HL-60 (cell line): ENCODE measurements around the gene IST1.

Source experiments
- DNase-seq, 2 experiments: peaks; one replicate each; pipeline ENCODE4 v3.0.0-alpha.2; 2010 to 2020; ENCODE audit warnings: low read depth in 1 of 2, low spot score in 1 of 2
- H3K27ac ChIP-seq: fragments of 250-450 bp; sonication (Bioruptor Pico); replicated peaks from 2 replicates; pipeline ENCODE4 v1.5.1; 2020; ENCODE audit warnings: mild to moderate bottlenecking, moderate library complexity
- H3K27me3 ChIP-seq: fragments of 250-450 bp; sonication (Bioruptor Pico); 2 replicates; pipeline ENCODE4 v1.5.1; 2021; ENCODE audit warnings: mild to moderate bottlenecking, moderate library complexity; ENCODE audit not compliant: insufficient read depth, poor library complexity, severe bottlenecking
- H3K4me3 ChIP-seq: replicated peaks from 2 replicates; pipeline ENCODE4 v1.5.1; 2011; ENCODE audit warnings: mild to moderate bottlenecking, control low read depth, low read length; ENCODE audit not compliant: insufficient read depth
- GABPA ChIP-seq: IDR thresholded peaks from 2 replicates; pipeline ENCODE4 v1.6.1; 2012; ENCODE audit warnings: low read depth
- POLR2AphosphoS5 ChIP-seq: IDR thresholded peaks from 2 replicates; pipeline ENCODE4 v1.6.1; 2012; ENCODE audit warnings: low read depth
- SPI1 ChIP-seq: IDR thresholded peaks from 2 replicates; pipeline ENCODE4 v1.6.1; 2012; ENCODE audit warnings: low read depth, mild to moderate bottlenecking, borderline replicate concordance
- TF ChIP-seq, protein P1 (sequence below): IDR thresholded peaks from 2 replicates; pipeline ENCODE4 v1.6.1; 2012; ENCODE audit warnings: low read depth; ENCODE audit not compliant: insufficient replicate concordance
- TF ChIP-seq, protein P2 (sequence below): IDR thresholded peaks from one replicate; pipeline ENCODE4 v1.5.1; 2011; ENCODE audit warnings: low read length, control low read depth, inconsistent platforms; ENCODE audit not compliant: insufficient read depth

IST1 gene

DNA sequence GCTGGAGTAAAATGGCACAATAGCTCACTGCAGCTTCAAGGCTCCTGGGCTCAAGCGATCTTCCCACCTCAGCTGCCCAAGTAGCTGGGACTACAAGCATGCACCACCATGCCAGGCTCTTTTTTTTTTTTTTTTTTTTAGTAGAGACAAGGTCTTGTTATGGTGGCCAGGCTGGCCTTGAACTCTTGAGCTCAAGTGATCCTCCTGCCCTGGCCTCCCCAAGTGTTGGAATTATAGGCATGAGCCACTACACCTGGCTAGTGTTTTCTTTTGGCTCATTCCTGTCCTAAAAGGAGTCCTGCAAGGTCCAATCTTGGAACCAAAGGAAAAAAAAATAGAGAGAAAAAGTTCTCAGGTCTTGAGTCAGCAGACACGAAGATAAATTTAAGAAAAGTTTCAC is 74.0 kb downstream of the IST1 start:
- TF ChIP-seq POLR2AphosphoS5 (no peak), SPI1 (no peak), GABPA (no peak)
- TF ChIP-seq, protein P1, sequence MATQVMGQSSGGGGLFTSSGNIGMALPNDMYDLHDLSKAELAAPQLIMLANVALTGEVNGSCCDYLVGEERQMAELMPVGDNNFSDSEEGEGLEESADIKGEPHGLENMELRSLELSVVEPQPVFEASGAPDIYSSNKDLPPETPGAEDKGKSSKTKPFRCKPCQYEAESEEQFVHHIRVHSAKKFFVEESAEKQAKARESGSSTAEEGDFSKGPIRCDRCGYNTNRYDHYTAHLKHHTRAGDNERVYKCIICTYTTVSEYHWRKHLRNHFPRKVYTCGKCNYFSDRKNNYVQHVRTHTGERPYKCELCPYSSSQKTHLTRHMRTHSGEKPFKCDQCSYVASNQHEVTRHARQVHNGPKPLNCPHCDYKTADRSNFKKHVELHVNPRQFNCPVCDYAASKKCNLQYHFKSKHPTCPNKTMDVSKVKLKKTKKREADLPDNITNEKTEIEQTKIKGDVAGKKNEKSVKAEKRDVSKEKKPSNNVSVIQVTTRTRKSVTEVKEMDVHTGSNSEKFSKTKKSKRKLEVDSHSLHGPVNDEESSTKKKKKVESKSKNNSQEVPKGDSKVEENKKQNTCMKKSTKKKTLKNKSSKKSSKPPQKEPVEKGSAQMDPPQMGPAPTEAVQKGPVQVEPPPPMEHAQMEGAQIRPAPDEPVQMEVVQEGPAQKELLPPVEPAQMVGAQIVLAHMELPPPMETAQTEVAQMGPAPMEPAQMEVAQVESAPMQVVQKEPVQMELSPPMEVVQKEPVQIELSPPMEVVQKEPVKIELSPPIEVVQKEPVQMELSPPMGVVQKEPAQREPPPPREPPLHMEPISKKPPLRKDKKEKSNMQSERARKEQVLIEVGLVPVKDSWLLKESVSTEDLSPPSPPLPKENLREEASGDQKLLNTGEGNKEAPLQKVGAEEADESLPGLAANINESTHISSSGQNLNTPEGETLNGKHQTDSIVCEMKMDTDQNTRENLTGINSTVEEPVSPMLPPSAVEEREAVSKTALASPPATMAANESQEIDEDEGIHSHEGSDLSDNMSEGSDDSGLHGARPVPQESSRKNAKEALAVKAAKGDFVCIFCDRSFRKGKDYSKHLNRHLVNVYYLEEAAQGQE, result no peak
- TF ChIP-seq, protein P2, sequence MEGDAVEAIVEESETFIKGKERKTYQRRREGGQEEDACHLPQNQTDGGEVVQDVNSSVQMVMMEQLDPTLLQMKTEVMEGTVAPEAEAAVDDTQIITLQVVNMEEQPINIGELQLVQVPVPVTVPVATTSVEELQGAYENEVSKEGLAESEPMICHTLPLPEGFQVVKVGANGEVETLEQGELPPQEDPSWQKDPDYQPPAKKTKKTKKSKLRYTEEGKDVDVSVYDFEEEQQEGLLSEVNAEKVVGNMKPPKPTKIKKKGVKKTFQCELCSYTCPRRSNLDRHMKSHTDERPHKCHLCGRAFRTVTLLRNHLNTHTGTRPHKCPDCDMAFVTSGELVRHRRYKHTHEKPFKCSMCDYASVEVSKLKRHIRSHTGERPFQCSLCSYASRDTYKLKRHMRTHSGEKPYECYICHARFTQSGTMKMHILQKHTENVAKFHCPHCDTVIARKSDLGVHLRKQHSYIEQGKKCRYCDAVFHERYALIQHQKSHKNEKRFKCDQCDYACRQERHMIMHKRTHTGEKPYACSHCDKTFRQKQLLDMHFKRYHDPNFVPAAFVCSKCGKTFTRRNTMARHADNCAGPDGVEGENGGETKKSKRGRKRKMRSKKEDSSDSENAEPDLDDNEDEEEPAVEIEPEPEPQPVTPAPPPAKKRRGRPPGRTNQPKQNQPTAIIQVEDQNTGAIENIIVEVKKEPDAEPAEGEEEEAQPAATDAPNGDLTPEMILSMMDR, result no peak
- no peak for DNase-seq

DNA sequence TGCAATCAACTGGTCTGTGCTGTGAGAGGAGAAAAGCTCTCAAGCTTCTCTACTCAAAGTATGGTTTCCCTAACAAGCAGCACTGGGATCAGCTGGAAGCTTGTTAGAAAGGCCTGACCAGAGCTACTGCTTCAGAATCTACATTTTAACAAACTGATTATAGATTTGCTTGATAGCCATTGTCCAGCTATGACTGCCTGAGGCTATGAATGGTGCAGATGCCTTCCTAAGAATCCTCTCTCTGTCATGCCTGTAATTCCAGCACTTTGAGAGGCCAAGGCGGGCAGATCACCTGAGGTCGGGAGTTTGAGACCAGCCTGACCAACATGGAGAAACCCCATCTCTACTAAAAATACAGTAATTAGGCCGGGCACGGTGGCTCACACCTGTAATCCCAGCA is 76.2 kb downstream of the IST1 start:
- no peak for DNase-seq
- H3K4me3 ChIP-seq, result no peak overlapping the region
- H3K27ac ChIP-seq, result no peak overlapping the region
- H3K27me3 ChIP-seq, result no peaks in the 10 kb centered on the region
- TF ChIP-seq, protein P1, result no peak
- TF ChIP-seq, protein P2, result no peak
- no peak for TF ChIP-seq POLR2AphosphoS5
- TF ChIP-seq GABPA, result no peak
- no peak for TF ChIP-seq SPI1

More for the DNA sequence above, 74.0 kb downstream of the IST1 start:
- Histone ChIP-seq H3K27ac (no peak overlapping the region), H3K27me3 (no peaks in the 10 kb centered on the region), H3K4me3 (no peak overlapping the region)

DNA sequence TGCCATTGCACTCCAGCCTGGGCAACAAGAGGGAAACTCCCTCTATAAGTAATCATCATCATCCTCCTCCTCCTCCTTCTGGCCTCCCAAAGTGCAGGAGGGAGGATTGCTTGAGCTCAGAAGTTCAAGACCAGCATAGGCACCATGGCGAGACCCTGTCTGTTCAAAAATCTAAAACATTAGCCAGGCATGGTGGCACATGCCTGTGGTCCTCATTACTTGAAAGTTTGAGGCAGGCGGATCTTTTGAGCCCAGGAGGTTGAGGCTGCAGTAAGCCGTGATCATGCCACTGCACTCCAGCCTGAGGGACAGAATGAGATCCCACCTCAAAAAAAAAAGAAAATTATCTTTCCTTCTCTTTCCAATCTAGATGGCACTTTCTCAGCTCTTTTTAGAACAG is 77.0 kb downstream of the IST1 start:
- Histone ChIP-seq H3K27me3 (no peaks in the 10 kb centered on the region), H3K27ac (no peak overlapping the region), H3K4me3 (no peak overlapping the region)
- DNase-seq, result no peak
- TF ChIP-seq, protein P1, result no peak

DNA sequence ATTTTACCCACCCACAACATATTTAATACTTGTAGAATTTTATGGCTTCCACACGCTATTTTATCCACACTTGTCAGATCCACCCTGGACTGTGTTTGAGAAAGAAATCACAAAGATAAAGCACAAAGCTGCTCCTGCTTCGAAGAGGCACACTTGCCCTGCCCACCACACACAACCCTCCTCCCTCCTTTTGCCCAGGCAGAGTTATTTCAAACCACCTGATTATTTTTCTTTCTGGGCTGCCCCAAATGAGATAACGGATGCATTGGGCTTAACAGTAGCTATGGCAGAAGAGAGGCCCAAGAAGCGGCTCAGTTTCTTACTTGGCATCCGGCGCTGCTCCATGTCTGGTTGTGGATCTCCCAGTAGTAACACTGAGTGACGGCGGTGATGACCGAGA is 77.7 kb downstream of the IST1 start:
- H3K4me3 ChIP-seq, result no peak overlapping the region
- no peak for DNase-seq
- TF ChIP-seq, protein P2, result no peak
- TF ChIP-seq GABPA, result no peak
- no peak for TF ChIP-seq POLR2AphosphoS5
- TF ChIP-seq SPI1, result no peak
- TF ChIP-seq, protein P1, result no peak
- no peaks in the 10 kb centered on the region for H3K27me3 ChIP-seq
- no peak overlapping the region for H3K27ac ChIP-seq
